HCT116 (cell line): ENCODE measurements around the gene FBXW8. TPM values are rescaled to one million over a fixed set of nuclear protein-coding genes. Genes with fewer than 3 reads are reported as not detected.

Experiments used
- ATAC-seq: fragments of 200-7000 bp; cut with Tn5 transposase; 2 replicates; pipeline ENCODE4 v1.9.1; 2020; ENCODE audit warnings: mild to moderate bottlenecking, moderate library complexity
- BruUV-seq: library from RNA; stranded (reverse); fragments of 400-500 nt; replicated peaks from 2 replicates; lab custom pipeline; 2021; lab: Mats Ljungman, UMichigan
- CTCF ChIA-PET: fragments of 300-600 bp; sonication (Branson Sonifier 250); formaldehyde crosslinking; loops from one replicate; lab custom pipeline; 2021; ENCODE audit warnings: antibody characterized with exemption; lab: Charles Lee
- POLR2A ChIA-PET: fragments of 300-600, 350-600 bp; sonication (Branson Sonifier 250); formaldehyde crosslinking; loops from one replicate; lab custom pipeline; 2021; ENCODE audit warnings: antibody characterized with exemption; lab: Charles Lee
- RAD21 ChIA-PET, 2 experiments: fragments of 300-600 bp; sonication (Branson Sonifier 250); formaldehyde crosslinking; loops; one replicate each; lab custom pipeline; 2023; ENCODE audit warnings: low total read pairs in 2 of 2; ENCODE audit not compliant: uncharacterized antibody in 2 of 2, unreplicated experiment in 2 of 2, low non-redundant PET in 1 of 2; lab: Charles Lee
- DNase-seq: peaks from one replicate; pipeline ENCODE4 v3.0.0-alpha.2; 2010; ENCODE audit warnings: low read depth, low spot score
- H2AFZ ChIP-seq: fragments of 200-600 bp; shearing (Covaris generic), sonication (generic); 2 replicates; pipeline ENCODE4 v1.6.1; 2017; ENCODE audit warnings: low read depth, mixed run types, mixed read lengths, antibody characterized with exemption, low read length; ENCODE audit not compliant: poor library complexity, severe bottlenecking
- H3K27ac ChIP-seq: 2 replicates; pipeline ENCODE4 v1.5.1; 2012; ENCODE audit warnings: low read depth, low read length
- H3K27me3 ChIP-seq: fragments of 200-600 bp; sonication (generic); 2 replicates; pipeline ENCODE4 v1.6.1; 2016; ENCODE audit warnings: mixed run types, low read length, mixed read lengths; ENCODE audit not compliant: insufficient read depth
- H3K36me3 ChIP-seq, 2 experiments: fragments of 200-500 bp in 1 of 2; fragments of 200-600 bp in 1 of 2; sonication (Bioruptor generic) in 1 of 2; sonication (generic) in 1 of 2; 2 replicates each; pipeline versions ENCODE4 v1.5.1 to v1.6.1; 2014 to 2016; ENCODE audit warnings: low read length in 2 of 2, inconsistent platforms in 1 of 2, mixed read lengths in 1 of 2, mixed run types in 1 of 2; ENCODE audit not compliant: insufficient read depth in 2 of 2, control insufficient read depth in 1 of 2
- H3K4me1 ChIP-seq, 2 experiments: fragments of 200-600 bp in 1 of 2; sonication (generic) in 1 of 2; 2 replicates each; pipeline versions ENCODE4 v1.5.1 to v1.6.1; 2012 to 2017; ENCODE audit warnings: low read length in 2 of 2, inconsistent platforms in 1 of 2, mild to moderate bottlenecking in 1 of 2, mixed read lengths in 1 of 2, mixed run types in 1 of 2, moderate library complexity in 1 of 2; ENCODE audit not compliant: insufficient read depth in 2 of 2, control insufficient read depth in 1 of 2
- H3K4me2 ChIP-seq: fragments of 200-600 bp; sonication (generic); 2 replicates; pipeline ENCODE4 v1.6.1; 2017; ENCODE audit warnings: mixed run types, low read length, mixed read lengths
- H3K4me3 ChIP-seq, 2 experiments: fragments of 200-600 bp in 1 of 2; sonication (generic) in 1 of 2; replicated peaks in 1 of 2; 2 replicates each; pipeline ENCODE4 v1.5.1; 2011 to 2016; ENCODE audit warnings: low read length in 2 of 2, control low read depth in 1 of 2, low read depth in 1 of 2, mild to moderate bottlenecking in 1 of 2, mixed read lengths in 1 of 2, mixed run types in 1 of 2
- H3K79me2 ChIP-seq: fragments of 200-600 bp; sonication (generic); 2 replicates; pipeline ENCODE4 v1.6.1; 2017; ENCODE audit warnings: mild to moderate bottlenecking, mixed run types, low read length, moderate library complexity, mixed read lengths; ENCODE audit not compliant: insufficient read depth
- H3K9ac ChIP-seq: fragments of 200-600 bp; sonication (generic); 2 replicates; pipeline ENCODE4 v1.6.1; 2016; ENCODE audit warnings: low read length, mixed read lengths
- H3K9me2 ChIP-seq: fragments of 200-600 bp; sonication (generic), shearing (Covaris generic); 2 replicates; pipeline ENCODE4 v1.6.1; 2017; ENCODE audit warnings: mixed run types, mild to moderate bottlenecking, moderate library complexity; ENCODE audit not compliant: insufficient read depth
- H3K9me3 ChIP-seq, 2 experiments: fragments of 200-500 bp in 1 of 2; fragments of 200-600 bp in 1 of 2; sonication (Bioruptor generic) in 1 of 2; sonication (generic) in 1 of 2; 2 replicates each; pipeline ENCODE4 v1.6.1; 2014 to 2017; ENCODE audit warnings: low read length in 2 of 2, mixed read lengths in 2 of 2, inconsistent platforms in 1 of 2, low read depth in 1 of 2, mild to moderate bottlenecking in 1 of 2, mixed run types in 1 of 2, moderate library complexity in 1 of 2; ENCODE audit not compliant: control insufficient read depth in 1 of 2, insufficient read depth in 1 of 2
- H4K20me1 ChIP-seq: fragments of 200-600 bp; sonication (generic), shearing (Covaris generic); 2 replicates; pipeline ENCODE4 v1.6.1; 2017; ENCODE audit warnings: mixed run types, mild to moderate bottlenecking, moderate library complexity; ENCODE audit not compliant: insufficient read depth
- ELF1 ChIP-seq: IDR thresholded peaks from 2 replicates; pipeline ENCODE4 v1.6.1; 2012; ENCODE audit warnings: low read depth, borderline replicate concordance
- EZH2 ChIP-seq: fragments of 200-600 bp; sonication (generic); IDR thresholded peaks from 2 replicates; pipeline ENCODE4 v1.6.1; 2017; ENCODE audit warnings: antibody characterized with exemption, mixed run types
- SP1 ChIP-seq: IDR thresholded peaks from 2 replicates; pipeline ENCODE4 v1.6.1; 2012; ENCODE audit warnings: low read depth
- SRF ChIP-seq: IDR thresholded peaks from 2 replicates; pipeline ENCODE4 v1.6.1; 2012; ENCODE audit warnings: low read depth
- YY1 ChIP-seq: IDR thresholded peaks from 2 replicates; pipeline ENCODE4 v1.6.1; 2011; ENCODE audit warnings: low read length, low read depth, moderate library complexity, mild to moderate bottlenecking; ENCODE audit not compliant: insufficient replicate concordance; ENCODE audit errors: extremely low read depth
- intact Hi-C: fragments of 100-400 bp; cut with micrococcal nuclease; formaldehyde crosslinking; loops from 2 replicates; pipeline ENCODE4 v1.10.0; 2022
- total RNA-seq: library from RNA; stranded (reverse); gene quantifications from one replicate; pipeline ENCODE4 v1.2.1, GENCODE V29; 2021; ENCODE audit not compliant: unreplicated experiment
- TF ChIP-seq, protein P1 (sequence below): IDR thresholded peaks from 2 replicates; pipeline ENCODE4 v1.6.1; 2012; ENCODE audit warnings: low read depth
- TF ChIP-seq, protein P2 (sequence below): IDR thresholded peaks from 2 replicates; pipeline ENCODE4 v1.6.1; 2012
- TF ChIP-seq, protein P3 (sequence below): IDR thresholded peaks from 2 replicates; pipeline ENCODE4 v1.6.1; 2011; ENCODE audit warnings: mild to moderate bottlenecking, low read length, moderate library complexity; ENCODE audit not compliant: insufficient replicate concordance; ENCODE audit errors: extremely low read depth

FBXW8 gene
- total RNA-seq, 1 experiment from 2014 or later: 14.6 TPM

DNA sequence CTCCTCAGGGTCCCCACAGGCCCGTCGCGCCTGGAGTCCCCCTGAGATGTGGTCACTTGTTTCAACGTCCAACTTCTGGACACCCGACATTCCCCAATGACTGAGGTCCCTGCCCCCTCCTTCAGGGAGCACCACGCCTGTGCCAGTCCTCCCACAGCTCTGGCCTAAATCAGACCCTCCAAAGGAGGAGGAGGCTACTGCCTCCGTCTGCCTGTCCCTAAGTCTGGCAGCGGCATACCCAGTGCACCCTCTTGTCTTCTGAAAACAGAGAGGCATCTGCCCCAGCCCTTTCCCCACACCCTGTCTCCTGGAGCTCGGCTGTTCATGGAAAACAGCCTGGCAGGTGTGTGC is 142.3 kb downstream of the FBXW8 start:
- no peak overlapping the region for H3K4me3 ChIP-seq
- RAD21 ChIA-PET: no interaction called here
- no peak overlapping the region for H3K4me2 ChIP-seq
- POLR2A ChIA-PET: no interaction called here
- H3K9me3 ChIP-seq: no peaks in the 10 kb centered on the region
- TF ChIP-seq, protein P1, sequence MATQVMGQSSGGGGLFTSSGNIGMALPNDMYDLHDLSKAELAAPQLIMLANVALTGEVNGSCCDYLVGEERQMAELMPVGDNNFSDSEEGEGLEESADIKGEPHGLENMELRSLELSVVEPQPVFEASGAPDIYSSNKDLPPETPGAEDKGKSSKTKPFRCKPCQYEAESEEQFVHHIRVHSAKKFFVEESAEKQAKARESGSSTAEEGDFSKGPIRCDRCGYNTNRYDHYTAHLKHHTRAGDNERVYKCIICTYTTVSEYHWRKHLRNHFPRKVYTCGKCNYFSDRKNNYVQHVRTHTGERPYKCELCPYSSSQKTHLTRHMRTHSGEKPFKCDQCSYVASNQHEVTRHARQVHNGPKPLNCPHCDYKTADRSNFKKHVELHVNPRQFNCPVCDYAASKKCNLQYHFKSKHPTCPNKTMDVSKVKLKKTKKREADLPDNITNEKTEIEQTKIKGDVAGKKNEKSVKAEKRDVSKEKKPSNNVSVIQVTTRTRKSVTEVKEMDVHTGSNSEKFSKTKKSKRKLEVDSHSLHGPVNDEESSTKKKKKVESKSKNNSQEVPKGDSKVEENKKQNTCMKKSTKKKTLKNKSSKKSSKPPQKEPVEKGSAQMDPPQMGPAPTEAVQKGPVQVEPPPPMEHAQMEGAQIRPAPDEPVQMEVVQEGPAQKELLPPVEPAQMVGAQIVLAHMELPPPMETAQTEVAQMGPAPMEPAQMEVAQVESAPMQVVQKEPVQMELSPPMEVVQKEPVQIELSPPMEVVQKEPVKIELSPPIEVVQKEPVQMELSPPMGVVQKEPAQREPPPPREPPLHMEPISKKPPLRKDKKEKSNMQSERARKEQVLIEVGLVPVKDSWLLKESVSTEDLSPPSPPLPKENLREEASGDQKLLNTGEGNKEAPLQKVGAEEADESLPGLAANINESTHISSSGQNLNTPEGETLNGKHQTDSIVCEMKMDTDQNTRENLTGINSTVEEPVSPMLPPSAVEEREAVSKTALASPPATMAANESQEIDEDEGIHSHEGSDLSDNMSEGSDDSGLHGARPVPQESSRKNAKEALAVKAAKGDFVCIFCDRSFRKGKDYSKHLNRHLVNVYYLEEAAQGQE: no peak
- no peak for TF ChIP-seq YY1
- CTCF ChIA-PET: no interaction called here
- no peak overlapping the region for H2AFZ ChIP-seq
- no peaks in the 10 kb centered on the region for H4K20me1 ChIP-seq
- no peaks in the 10 kb centered on the region for H3K36me3 ChIP-seq
- intact Hi-C loops: no loop called here
- H3K4me1 ChIP-seq: peaks cover 5 to 8% of the 10 kb centered on the region in 2 experiments; a peak in 3 of 4 replicates
- DNase-seq (no peak), ATAC-seq (no peak)
- BruUV-seq: no TSS peak
- H3K27me3 ChIP-seq: no peaks in the 10 kb centered on the region
- no peaks in the 10 kb centered on the region for H3K79me2 ChIP-seq
- H3K9me2 ChIP-seq: no peaks in the 10 kb centered on the region
- no peak overlapping the region for H3K27ac ChIP-seq
- H3K9ac ChIP-seq: no peak overlapping the region

DNA sequence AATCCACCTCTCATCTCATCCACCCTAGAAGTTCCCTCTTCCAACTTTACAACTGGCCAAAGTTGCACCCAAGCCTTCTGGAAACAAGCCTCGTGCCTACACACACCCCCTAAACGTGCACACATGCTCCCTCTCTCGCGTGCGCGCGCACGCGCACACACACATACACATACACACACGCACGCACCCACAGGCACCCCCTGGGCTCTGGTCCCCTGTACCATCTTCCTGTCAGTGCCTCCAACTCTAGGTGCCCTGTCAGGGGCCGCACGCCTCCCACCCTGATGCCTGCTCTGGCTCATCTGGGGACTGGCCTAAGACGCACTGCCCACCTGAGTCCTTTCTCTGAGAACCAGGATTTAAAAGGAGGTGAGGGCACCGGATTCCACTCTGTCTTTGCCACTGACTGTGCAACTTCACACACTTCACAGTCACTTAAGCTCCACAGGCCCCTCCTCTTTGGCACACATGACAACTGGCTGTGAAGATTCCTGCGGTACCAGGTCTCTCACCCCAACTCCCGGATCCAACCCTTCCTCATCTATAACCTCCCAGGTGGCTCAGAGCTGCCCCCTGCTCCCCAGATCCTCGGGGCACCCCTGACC is 142.9 kb downstream of the FBXW8 start:
- BruUV-seq: no TSS peak
- no peak overlapping the region for H3K4me2 ChIP-seq
- TF ChIP-seq ELF1: no peak
- TF ChIP-seq, protein P1: no peak
- TF ChIP-seq SRF: no peak
- TF ChIP-seq, protein P2, sequence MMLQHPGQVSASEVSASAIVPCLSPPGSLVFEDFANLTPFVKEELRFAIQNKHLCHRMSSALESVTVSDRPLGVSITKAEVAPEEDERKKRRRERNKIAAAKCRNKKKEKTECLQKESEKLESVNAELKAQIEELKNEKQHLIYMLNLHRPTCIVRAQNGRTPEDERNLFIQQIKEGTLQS: no peak
- TF ChIP-seq, protein P3, sequence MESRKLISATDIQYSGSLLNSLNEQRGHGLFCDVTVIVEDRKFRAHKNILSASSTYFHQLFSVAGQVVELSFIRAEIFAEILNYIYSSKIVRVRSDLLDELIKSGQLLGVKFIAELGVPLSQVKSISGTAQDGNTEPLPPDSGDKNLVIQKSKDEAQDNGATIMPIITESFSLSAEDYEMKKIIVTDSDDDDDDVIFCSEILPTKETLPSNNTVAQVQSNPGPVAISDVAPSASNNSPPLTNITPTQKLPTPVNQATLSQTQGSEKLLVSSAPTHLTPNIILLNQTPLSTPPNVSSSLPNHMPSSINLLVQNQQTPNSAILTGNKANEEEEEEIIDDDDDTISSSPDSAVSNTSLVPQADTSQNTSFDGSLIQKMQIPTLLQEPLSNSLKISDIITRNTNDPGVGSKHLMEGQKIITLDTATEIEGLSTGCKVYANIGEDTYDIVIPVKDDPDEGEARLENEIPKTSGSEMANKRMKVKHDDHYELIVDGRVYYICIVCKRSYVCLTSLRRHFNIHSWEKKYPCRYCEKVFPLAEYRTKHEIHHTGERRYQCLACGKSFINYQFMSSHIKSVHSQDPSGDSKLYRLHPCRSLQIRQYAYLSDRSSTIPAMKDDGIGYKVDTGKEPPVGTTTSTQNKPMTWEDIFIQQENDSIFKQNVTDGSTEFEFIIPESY: no peak
- no peak for TF ChIP-seq EZH2
- no peak for TF ChIP-seq SP1

More for the DNA sequence above, 142.9 kb downstream of the FBXW8 start:
- Histone ChIP-seq H3K4me1 (peaks cover 0 to under 1% of the 10 kb centered on the region in 2 experiments; a peak in 2 of 4 replicates), H3K27me3 (no peaks in the 10 kb centered on the region), H4K20me1 (no peaks in the 10 kb centered on the region), H3K4me3 (no peak overlapping the region), H3K9me3 (no peaks in the 10 kb centered on the region), H3K9me2 (no peaks in the 10 kb centered on the region), H3K27ac (no peak overlapping the region), H3K79me2 (no peaks in the 10 kb centered on the region), H3K36me3 (no peaks in the 10 kb centered on the region), H3K9ac (no peak overlapping the region), H2AFZ (no peak overlapping the region)
- POLR2A ChIA-PET: no interaction called here
- DNase-seq (no peak), ATAC-seq (no peak)
- intact Hi-C loops: no loop called here
- CTCF ChIA-PET: no interaction called here
- RAD21 ChIA-PET: no interaction called here
